ACC112 (cell line): ENCODE measurements around the gene KCNIP1.

Experiments
- H2AFZ ChIP-seq: fragments of 200-600 bp; sonication (generic); one replicate; pipeline ENCODE4 v1.6.0; 2017; ENCODE audit warnings: antibody characterized with exemption, low read length; ENCODE audit not compliant: unreplicated experiment
- H3K27ac ChIP-seq: fragments of 200-600 bp; sonication (generic); 2 replicates; pipeline ENCODE4 v1.5.1; 2014; ENCODE audit warnings: low read depth, mild to moderate bottlenecking, antibody characterized with exemption, low read length, moderate library complexity
- H3K27me3 ChIP-seq: fragments of 200-600 bp; sonication (generic); 2 replicates; pipeline ENCODE4 v1.6.1; 2014; ENCODE audit warnings: mild to moderate bottlenecking, antibody characterized with exemption, low read length, moderate library complexity, mixed read lengths; ENCODE audit not compliant: insufficient read depth
- H3K36me3 ChIP-seq: fragments of 200-600 bp; sonication (generic); 2 replicates; pipeline ENCODE4 v1.6.1; 2016; ENCODE audit warnings: mild to moderate bottlenecking, antibody characterized with exemption, low read length, moderate library complexity, mixed read lengths; ENCODE audit not compliant: insufficient read depth
- H3K4me1 ChIP-seq: fragments of 200-600 bp; sonication (generic); one replicate; pipeline ENCODE4 v1.6.1; 2016; ENCODE audit warnings: low read length, mixed read lengths; ENCODE audit not compliant: insufficient read depth, unreplicated experiment, control insufficient read depth
- H3K4me3 ChIP-seq: fragments of 200-600 bp; sonication (generic); 2 replicates; pipeline ENCODE4 v1.5.1; 2014; ENCODE audit warnings: mild to moderate bottlenecking, low read depth, low read length
- H3K79me2 ChIP-seq: fragments of 200-600 bp; sonication (generic); one replicate; pipeline ENCODE4 v1.6.0; 2016; ENCODE audit warnings: low read length; ENCODE audit not compliant: control insufficient read depth, unreplicated experiment, insufficient read depth

Gene KCNIP1

DNA sequence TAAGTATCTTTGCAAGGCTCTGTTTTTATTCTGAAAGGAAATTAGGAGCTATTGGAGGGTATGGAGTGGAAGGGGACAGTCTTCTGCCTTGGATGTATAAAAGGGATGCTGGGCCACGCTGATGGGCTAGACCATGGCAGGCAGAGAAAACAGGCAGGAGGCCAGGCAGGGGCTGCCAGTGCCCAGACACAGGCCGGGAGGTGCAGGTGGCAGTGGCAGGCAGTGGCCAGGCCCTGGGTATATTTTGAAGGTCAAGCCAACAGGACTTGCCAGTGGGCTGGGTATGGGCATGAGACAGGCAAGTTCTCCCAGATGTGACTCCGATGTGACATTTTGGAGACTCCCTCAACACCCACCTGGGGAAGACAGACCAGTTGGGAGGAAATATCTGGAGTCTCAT, 131.9 kb downstream of the KCNIP1 start:
- Histone ChIP-seq H3K79me2 (no peaks in the 10 kb centered on the region), H3K36me3 (no peaks in the 10 kb centered on the region), H3K4me3 (no peak overlapping the region), H3K27ac (no peak overlapping the region), H3K27me3 (peaks cover 6% of the 10 kb centered on the region; the same call in 1 of the 2 replicates), H3K4me1 (peaks cover 23% of the 10 kb centered on the region), H2AFZ (no peak overlapping the region)

GRCh38 chr5:170636206-170636605, 132.4 kb downstream of the KCNIP1 start:
- Histone ChIP-seq H3K27ac (no peak overlapping the region), H3K79me2 (no peaks in the 10 kb centered on the region), H3K4me1 (peaks cover 18% of the 10 kb centered on the region), H3K27me3 (peaks cover 11% of the 10 kb centered on the region; the same call in 1 of the 2 replicates), H2AFZ (no peak overlapping the region), H3K4me3 (no peak overlapping the region), H3K36me3 (no peaks in the 10 kb centered on the region)

- H2AFZ ChIP-seq = no peak overlapping the region
- H3K4me3 ChIP-seq = no peak overlapping the region
- H3K36me3 ChIP-seq = no peaks in the 10 kb centered on the region
- peaks cover 18% of the 10 kb centered on the region; the same call in 1 of the 2 replicates for H3K27me3 ChIP-seq
- no peaks in the 10 kb centered on the region for H3K79me2 ChIP-seq
- H3K4me1 ChIP-seq = peaks cover 10% of the 10 kb centered on the region
- no peak overlapping the region for H3K27ac ChIP-seq
These were observed 133.1 kb downstream of the KCNIP1 start for GRCh38 chr5:170636801-170637477.

DNA sequence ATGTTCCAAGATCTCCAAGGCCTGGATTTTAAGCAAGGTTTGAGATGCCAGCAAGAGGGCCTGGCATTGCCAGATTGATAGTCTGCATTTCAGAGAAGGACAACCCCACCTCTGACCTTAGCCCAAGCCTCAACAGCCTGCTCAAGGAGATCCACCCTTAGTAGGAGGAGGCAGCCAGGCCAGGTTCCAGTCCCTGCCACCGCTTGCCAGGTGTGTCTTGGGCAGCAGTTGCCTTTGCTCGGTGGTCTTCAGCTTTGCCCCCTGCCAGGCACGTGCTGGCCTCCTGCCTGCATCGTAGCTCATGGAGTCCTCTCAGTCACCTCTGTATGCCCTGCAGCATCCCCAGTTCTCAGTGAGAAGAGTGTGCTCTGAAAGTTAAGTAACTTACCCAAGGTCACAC, 134.2 kb downstream of the KCNIP1 start:
- Histone ChIP-seq H3K4me1 (peaks cover 8% of the 10 kb centered on the region), H3K27me3 (peaks cover 28% of the 10 kb centered on the region; the same call in 1 of the 2 replicates), H2AFZ (no peak overlapping the region), H3K79me2 (no peaks in the 10 kb centered on the region), H3K4me3 (no peak overlapping the region), H3K27ac (no peak overlapping the region), H3K36me3 (no peaks in the 10 kb centered on the region)

DNA sequence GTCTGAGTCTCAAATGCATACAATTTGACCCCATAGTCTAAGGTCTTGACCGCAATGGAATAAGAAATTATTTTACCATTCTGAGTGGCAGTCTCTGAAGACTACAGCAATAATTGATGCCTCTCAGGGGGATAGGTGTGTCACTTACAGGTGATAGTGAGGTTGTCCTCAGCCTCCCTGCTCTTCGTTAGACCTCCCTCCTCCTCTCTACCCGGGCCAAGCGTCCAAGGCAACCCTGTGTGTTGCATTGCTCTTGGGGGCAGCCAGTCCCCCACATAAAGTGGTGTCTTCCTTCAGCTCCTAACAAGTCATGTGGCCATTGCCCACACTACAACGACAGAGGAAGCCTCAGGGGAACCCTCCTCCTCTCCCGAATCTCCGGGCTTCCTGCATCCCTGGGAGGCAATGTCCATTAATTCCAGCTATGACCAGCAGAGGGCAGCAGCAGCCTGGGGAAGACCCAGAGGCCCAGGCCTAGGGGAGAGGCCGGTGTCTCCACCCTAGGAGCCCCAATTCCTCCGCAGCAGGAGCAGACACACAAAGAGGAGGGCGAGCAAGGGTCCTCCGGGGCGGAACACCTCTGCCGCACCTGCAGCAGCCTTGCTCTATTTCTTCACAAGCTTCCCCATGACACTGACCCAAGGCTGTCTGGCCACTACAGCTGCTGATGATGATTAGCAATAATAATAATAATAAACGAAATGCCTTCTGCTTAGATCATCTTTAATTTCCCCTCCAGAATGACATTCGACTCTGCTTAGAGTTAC, 134.8 kb downstream of the KCNIP1 start:
- no peak overlapping the region for H2AFZ ChIP-seq
- no peak overlapping the region for H3K4me3 ChIP-seq
- H3K36me3 ChIP-seq = no peaks in the 10 kb centered on the region
- H3K79me2 ChIP-seq = no peaks in the 10 kb centered on the region
- peaks cover 31% of the 10 kb centered on the region; the same call in 1 of the 2 replicates for H3K27me3 ChIP-seq
- peaks cover 8% of the 10 kb centered on the region for H3K4me1 ChIP-seq
- H3K27ac ChIP-seq = no peak overlapping the region

- H2AFZ ChIP-seq = no peak overlapping the region
- no peak overlapping the region for H3K4me3 ChIP-seq
- H3K27me3 ChIP-seq = peaks cover 31% of the 10 kb centered on the region; the same call in 1 of the 2 replicates
- peaks cover under 1% of the 10 kb centered on the region for H3K4me1 ChIP-seq
- H3K79me2 ChIP-seq = no peaks in the 10 kb centered on the region
- H3K27ac ChIP-seq = no peak overlapping the region
- no peaks in the 10 kb centered on the region for H3K36me3 ChIP-seq
These were observed 135.6 kb downstream of the KCNIP1 start for GRCh38 chr5:170639221-170639925.

- Histone ChIP-seq H3K27ac (no peak overlapping the region), H3K4me1 (no peaks in the 10 kb centered on the region), H3K27me3 (peaks cover 31% of the 10 kb centered on the region; the same call in 1 of the 2 replicates), H3K36me3 (no peaks in the 10 kb centered on the region), H3K79me2 (no peaks in the 10 kb centered on the region), H2AFZ (no peak overlapping the region), H3K4me3 (no peak overlapping the region)
These were observed 137.1 kb downstream of the KCNIP1 start for GRCh38 chr5:170640731-170641588.

DNA sequence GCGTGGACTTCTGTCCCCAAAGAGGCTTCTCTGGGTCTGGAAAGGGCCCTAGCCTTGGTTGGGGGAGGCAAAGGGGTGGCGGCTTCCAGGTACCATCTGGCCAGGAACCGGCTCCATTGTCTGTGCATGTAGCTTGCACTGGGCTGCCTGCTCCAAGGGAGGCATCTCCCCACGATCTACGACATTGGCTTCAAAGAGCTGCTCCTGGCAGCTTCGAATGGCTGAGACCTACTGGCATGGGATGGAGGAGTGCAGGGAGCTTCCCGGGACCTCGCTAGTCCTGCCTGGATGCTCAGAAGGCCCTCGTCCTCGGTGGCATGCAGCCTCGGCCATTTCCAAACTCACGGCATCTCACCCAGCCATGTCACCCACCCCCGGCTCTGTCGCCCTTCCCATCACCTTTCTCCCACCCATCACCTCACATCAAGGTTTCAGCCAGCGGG, 137.8 kb downstream of the KCNIP1 start:
- peaks cover 31% of the 10 kb centered on the region; the same call in 1 of the 2 replicates for H3K27me3 ChIP-seq
- H2AFZ ChIP-seq = no peak overlapping the region
- no peaks in the 10 kb centered on the region for H3K79me2 ChIP-seq
- H3K4me1 ChIP-seq = no peaks in the 10 kb centered on the region
- H3K27ac ChIP-seq = no peak overlapping the region
- no peak overlapping the region for H3K4me3 ChIP-seq
- H3K36me3 ChIP-seq = no peaks in the 10 kb centered on the region

- Histone ChIP-seq H3K79me2 (no peaks in the 10 kb centered on the region), H3K36me3 (no peaks in the 10 kb centered on the region), H3K27ac (no peak overlapping the region), H3K4me3 (no peak overlapping the region), H3K27me3 (peaks cover 31% of the 10 kb centered on the region; the same call in 1 of the 2 replicates), H3K4me1 (no peaks in the 10 kb centered on the region), H2AFZ (no peak overlapping the region)
These were observed 138.4 kb downstream of the KCNIP1 start for GRCh38 chr5:170642066-170642735.
